ENCODE data around the gene POT1. TPM values are rescaled to one million over a fixed set of nuclear protein-coding genes. Genes with fewer than 3 reads are reported as not detected.

The POT1 gene
- total and polyA plus RNA-seq, 2 of the 8 experiments (the other 6 are each of a cell fraction or from before 2014, with no cell fraction given) = 13.1 to 22.8 TPM

- no peak for TF ChIP-seq TAF7 (optimal IDR thresholded peaks at IDR 0.05; ENCODE audit: borderline replicate concordance, low read depth, low read length)
- TF ChIP-seq ATF2 (IDR thresholded peaks at IDR 0.05; ENCODE audit: low read length) = no peak
- no peak for TF ChIP-seq GABPA (IDR thresholded peaks at IDR 0.05; ENCODE audit: borderline replicate concordance, insufficient read depth, low read length)
- no peak for TF ChIP-seq SRF (IDR thresholded peaks at IDR 0.05; ENCODE audit: low read depth, low read length)
- no peak for TF ChIP-seq CBX5 (IDR thresholded peaks at IDR 0.05; ENCODE audit: low read depth, low read length)
These were observed 42.4 kb downstream of the POT1 start (continued) for GRCh38 chr7:124887247-124887646.
